Measurements from ENCODE around the gene TET2. TPM values are rescaled to one million over a fixed set of nuclear protein-coding genes. Genes with fewer than 3 reads are reported as not detected.

The TET2 gene
- total RNA-seq, 1 experiment from 2014 or later, result 22.8 TPM

DNA sequence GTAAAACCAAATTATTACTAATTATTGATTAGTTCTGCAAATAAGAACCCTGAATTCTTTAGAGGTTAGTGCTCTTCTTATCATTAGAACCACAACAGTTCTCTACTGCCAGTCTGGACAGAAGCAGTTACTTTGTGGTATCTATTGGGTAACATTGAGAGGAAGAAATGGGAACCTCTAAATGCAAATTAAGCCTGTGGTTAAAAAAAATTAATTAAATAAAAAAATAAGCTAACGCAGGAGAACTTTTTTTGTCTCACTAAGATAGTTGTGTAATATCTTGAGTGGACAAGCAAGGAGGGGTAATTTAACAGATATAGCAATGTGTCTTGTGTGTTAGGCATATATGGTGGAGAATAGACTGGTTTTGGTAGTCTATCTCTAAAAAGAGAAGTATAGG, 32.9 kb upstream of the TET2 start:
- Histone ChIP-seq H3K27me3 (replicated peaks; ENCODE audit: insufficient read depth, low read depth, low read length, poor library complexity) (no peaks in the 10 kb centered on the region), H3K27ac (ENCODE audit: low read depth, low read length, poor library complexity, severe bottlenecking) (no peak overlapping the region), H3K36me3 (ENCODE audit: insufficient read depth, low read length, poor library complexity, severe bottlenecking) (no peaks in the 10 kb centered on the region), H3K9me3 (ENCODE audit: low read depth, low read length, poor library complexity, severe bottlenecking) (no peaks in the 10 kb centered on the region), H3K4me3 (ENCODE audit: low read depth, low read length, poor library complexity, severe bottlenecking) (no peak overlapping the region), H3K4me1 (ENCODE audit: insufficient read depth, low read length, poor library complexity, severe bottlenecking) (no peaks in the 10 kb centered on the region)
- POLR2A ChIA-PET (ENCODE audit: low non-redundant PET), result no interaction called here
- CTCF ChIA-PET, result no interaction called here
- no peak for DNase-seq (ENCODE audit: low spot score)
- BruUV-seq (replicated peaks), result no TSS peak
- intact Hi-C loops (cut with micrococcal nuclease; ENCODE audit: unreplicated experiment), result no loop called here
- TF ChIP-seq, protein P1, sequence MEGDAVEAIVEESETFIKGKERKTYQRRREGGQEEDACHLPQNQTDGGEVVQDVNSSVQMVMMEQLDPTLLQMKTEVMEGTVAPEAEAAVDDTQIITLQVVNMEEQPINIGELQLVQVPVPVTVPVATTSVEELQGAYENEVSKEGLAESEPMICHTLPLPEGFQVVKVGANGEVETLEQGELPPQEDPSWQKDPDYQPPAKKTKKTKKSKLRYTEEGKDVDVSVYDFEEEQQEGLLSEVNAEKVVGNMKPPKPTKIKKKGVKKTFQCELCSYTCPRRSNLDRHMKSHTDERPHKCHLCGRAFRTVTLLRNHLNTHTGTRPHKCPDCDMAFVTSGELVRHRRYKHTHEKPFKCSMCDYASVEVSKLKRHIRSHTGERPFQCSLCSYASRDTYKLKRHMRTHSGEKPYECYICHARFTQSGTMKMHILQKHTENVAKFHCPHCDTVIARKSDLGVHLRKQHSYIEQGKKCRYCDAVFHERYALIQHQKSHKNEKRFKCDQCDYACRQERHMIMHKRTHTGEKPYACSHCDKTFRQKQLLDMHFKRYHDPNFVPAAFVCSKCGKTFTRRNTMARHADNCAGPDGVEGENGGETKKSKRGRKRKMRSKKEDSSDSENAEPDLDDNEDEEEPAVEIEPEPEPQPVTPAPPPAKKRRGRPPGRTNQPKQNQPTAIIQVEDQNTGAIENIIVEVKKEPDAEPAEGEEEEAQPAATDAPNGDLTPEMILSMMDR (conservative IDR thresholded peaks at IDR 0.05; ENCODE audit: low read depth, low read length), result no peak
- TF ChIP-seq EZH2 (IDR thresholded peaks at IDR 0.05; ENCODE audit: borderline replicate concordance, low read depth, low read length, poor library complexity, severe bottlenecking), result no peak

GRCh38 chr4:105116616-105117319, 29.9 kb upstream of the TET2 start:
- Histone ChIP-seq H3K27me3 (replicated peaks; ENCODE audit: insufficient read depth, low read depth, low read length, poor library complexity) (no peaks in the 10 kb centered on the region), H3K9me3 (ENCODE audit: low read depth, low read length, poor library complexity, severe bottlenecking) (no peaks in the 10 kb centered on the region), H3K4me3 (ENCODE audit: low read depth, low read length, poor library complexity, severe bottlenecking) (no peak overlapping the region), H3K4me1 (ENCODE audit: insufficient read depth, low read length, poor library complexity, severe bottlenecking) (no peaks in the 10 kb centered on the region), H3K36me3 (ENCODE audit: insufficient read depth, low read length, poor library complexity, severe bottlenecking) (no peaks in the 10 kb centered on the region), H3K27ac (ENCODE audit: low read depth, low read length, poor library complexity, severe bottlenecking) (no peak overlapping the region)
- TF ChIP-seq EZH2 (IDR thresholded peaks at IDR 0.05; ENCODE audit: borderline replicate concordance, low read depth, low read length, poor library complexity, severe bottlenecking), result no peak
- TF ChIP-seq, protein P1 (conservative IDR thresholded peaks at IDR 0.05; ENCODE audit: low read depth, low read length), result no peak
- ChIA-PET CTCF (no interaction called here), POLR2A (ENCODE audit: low non-redundant PET) (no interaction called here)
- intact Hi-C loops (cut with micrococcal nuclease; ENCODE audit: unreplicated experiment), result no loop called here
- no TSS peak for BruUV-seq (replicated peaks)
- no peak for DNase-seq (ENCODE audit: low spot score)

DNA sequence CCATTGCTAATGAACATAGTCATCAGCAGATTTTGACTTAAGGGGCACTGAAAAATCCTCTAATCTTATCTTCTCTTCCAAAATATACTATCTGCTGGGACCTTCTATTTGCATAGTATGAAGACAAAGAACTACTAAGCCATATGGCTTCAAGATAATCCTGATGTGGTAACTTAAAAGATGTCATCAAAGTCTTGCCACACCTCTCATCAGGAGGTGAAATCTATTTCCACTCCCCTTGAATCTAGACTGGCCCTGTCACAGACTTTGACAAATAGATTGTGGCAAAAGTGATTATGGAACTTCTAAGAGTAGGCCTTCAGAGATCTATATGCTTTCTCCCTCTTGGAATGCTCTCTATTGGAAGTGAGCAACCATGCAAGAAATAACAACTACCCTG, 27.3 kb upstream of the TET2 start:
- intact Hi-C loops (cut with micrococcal nuclease; ENCODE audit: unreplicated experiment), result no loop called here
- ChIA-PET POLR2A (ENCODE audit: low non-redundant PET) (no interaction called here), CTCF (no interaction called here)
- DNase-seq (ENCODE audit: low spot score), result no peak
- Histone ChIP-seq H3K27me3 (replicated peaks; ENCODE audit: insufficient read depth, low read depth, low read length, poor library complexity) (no peaks in the 10 kb centered on the region), H3K36me3 (ENCODE audit: insufficient read depth, low read length, poor library complexity, severe bottlenecking) (no peaks in the 10 kb centered on the region), H3K4me1 (ENCODE audit: insufficient read depth, low read length, poor library complexity, severe bottlenecking) (no peaks in the 10 kb centered on the region), H3K9me3 (ENCODE audit: low read depth, low read length, poor library complexity, severe bottlenecking) (no peaks in the 10 kb centered on the region), H3K4me3 (ENCODE audit: low read depth, low read length, poor library complexity, severe bottlenecking) (no peak overlapping the region), H3K27ac (ENCODE audit: low read depth, low read length, poor library complexity, severe bottlenecking) (no peak overlapping the region)
- TF ChIP-seq, protein P1 (conservative IDR thresholded peaks at IDR 0.05; ENCODE audit: low read depth, low read length), result no peak
- TF ChIP-seq EZH2 (IDR thresholded peaks at IDR 0.05; ENCODE audit: borderline replicate concordance, low read depth, low read length, poor library complexity, severe bottlenecking), result no peak
- no TSS peak for BruUV-seq (replicated peaks)

Data from A673 (cell line).